ENCODE results near the gene PPM1H.
A peak's percentile ranks its signal among the peaks of the same experiment; 100 is the strongest.
"Not testable (repeated sequence)": the region's sequence is repeated elsewhere in the genome, so short reads cannot be mapped to it uniquely, and the experiment has no call there.

The PPM1H gene

DNA sequence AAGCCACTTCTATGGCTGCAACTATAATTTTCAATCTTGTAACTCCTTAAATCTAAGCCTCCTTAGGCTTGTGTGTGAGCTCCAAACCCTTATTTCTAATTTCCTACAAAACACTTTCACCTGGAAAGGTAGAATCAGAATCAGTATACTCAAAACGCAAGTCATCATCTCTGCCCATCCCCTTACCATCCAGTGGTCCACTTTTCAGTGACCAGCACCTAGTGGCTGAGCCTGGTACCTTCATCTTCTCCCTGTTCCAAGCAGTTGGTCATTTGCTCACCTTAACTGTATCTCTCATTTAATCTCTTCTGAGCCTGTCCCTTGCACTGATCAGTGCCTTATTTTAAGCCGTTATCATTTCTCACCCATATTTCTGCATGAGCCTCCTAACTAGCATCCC lies 107.9 kb downstream of the PPM1H start:
- peak; percentile 19 for DNase-seq
- H3K27me3 ChIP-seq (ENCODE audit: insufficient read depth, low read depth, severe bottlenecking): no peaks in the 10 kb centered on the region
- no peaks in the 10 kb centered on the region for H3K9me3 ChIP-seq (ENCODE audit: severe bottlenecking)
- H3K36me3 ChIP-seq: peaks cover 27% of the 10 kb centered on the region
- H3K27ac ChIP-seq: no peak overlapping the region
- no peak overlapping the region for H3K4me3 ChIP-seq (ENCODE audit: low read depth, low read length)
- TF ChIP-seq, protein P1, sequence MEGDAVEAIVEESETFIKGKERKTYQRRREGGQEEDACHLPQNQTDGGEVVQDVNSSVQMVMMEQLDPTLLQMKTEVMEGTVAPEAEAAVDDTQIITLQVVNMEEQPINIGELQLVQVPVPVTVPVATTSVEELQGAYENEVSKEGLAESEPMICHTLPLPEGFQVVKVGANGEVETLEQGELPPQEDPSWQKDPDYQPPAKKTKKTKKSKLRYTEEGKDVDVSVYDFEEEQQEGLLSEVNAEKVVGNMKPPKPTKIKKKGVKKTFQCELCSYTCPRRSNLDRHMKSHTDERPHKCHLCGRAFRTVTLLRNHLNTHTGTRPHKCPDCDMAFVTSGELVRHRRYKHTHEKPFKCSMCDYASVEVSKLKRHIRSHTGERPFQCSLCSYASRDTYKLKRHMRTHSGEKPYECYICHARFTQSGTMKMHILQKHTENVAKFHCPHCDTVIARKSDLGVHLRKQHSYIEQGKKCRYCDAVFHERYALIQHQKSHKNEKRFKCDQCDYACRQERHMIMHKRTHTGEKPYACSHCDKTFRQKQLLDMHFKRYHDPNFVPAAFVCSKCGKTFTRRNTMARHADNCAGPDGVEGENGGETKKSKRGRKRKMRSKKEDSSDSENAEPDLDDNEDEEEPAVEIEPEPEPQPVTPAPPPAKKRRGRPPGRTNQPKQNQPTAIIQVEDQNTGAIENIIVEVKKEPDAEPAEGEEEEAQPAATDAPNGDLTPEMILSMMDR (IDR thresholded peaks at IDR 0.05; ENCODE audit: low read depth, low read length): peak; percentile 50

DNA sequence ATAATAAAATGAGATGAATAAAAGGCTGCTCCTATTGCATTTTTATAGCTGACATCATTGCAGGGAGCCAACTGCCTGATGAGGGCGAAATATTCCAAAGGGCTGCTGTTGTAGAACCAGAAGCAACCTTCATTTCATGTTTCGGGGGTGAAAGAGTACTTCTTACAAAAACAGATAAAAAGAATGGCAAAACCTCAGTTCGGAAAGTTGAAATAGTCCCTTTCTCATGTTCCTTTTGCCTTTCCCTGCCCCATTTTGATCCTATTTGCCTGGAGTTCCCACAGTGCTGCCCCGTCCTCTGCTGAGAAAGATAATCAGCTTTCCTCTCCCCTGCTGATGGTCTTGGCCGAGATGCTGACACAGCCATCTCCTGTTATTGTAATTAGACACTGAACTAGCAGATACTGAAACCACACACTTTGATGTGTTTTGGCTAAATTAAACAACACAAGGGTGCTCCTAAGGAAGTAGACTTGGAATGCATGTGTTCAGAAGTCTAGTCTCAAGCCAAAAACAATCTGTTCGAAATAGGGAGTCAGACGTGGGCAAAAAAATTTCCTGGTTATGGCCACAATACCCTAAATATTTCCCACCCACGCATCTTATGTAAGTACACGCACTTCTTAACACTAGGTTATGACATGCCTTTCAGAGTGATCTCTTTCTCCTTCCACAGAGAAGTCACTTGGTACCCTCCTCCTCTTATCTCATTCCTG lies 117.2 kb downstream of the PPM1H start:
- H3K4me3 ChIP-seq (ENCODE audit: low read depth, low read length): no peak overlapping the region
- TF ChIP-seq, protein P1 (IDR thresholded peaks at IDR 0.05; ENCODE audit: low read depth, low read length): no peak
- H3K36me3 ChIP-seq: no peaks in the 10 kb centered on the region
- no peaks in the 10 kb centered on the region for H3K9me3 ChIP-seq (ENCODE audit: severe bottlenecking)
- no peak overlapping the region; the same call in 1 of the 2 replicates for H3K27ac ChIP-seq
- peak; percentile 52 for DNase-seq
- H3K27me3 ChIP-seq (ENCODE audit: insufficient read depth, low read depth, severe bottlenecking): no peaks in the 10 kb centered on the region

DNA sequence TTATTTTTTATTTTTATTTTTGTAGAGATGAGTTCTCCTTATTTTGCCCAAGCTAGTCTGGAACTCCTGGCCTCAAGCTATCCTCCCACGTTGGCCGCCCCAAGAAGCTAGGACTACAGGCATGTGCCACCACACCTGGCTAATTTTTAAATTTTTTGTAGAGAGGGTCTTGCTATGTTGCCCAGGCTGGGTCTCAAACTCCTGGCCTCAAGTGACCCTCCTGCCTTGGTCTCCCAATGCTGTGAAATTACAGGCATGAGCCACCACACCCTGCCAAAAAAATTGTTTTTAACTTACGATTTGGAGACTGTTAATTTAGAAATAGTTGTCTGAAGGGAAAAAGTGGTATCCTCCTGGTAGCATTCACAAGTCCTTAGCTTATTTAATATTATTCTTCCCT lies 120.7 kb downstream of the PPM1H start:
- H3K9me3 ChIP-seq (ENCODE audit: severe bottlenecking): no peaks in the 10 kb centered on the region

DNA sequence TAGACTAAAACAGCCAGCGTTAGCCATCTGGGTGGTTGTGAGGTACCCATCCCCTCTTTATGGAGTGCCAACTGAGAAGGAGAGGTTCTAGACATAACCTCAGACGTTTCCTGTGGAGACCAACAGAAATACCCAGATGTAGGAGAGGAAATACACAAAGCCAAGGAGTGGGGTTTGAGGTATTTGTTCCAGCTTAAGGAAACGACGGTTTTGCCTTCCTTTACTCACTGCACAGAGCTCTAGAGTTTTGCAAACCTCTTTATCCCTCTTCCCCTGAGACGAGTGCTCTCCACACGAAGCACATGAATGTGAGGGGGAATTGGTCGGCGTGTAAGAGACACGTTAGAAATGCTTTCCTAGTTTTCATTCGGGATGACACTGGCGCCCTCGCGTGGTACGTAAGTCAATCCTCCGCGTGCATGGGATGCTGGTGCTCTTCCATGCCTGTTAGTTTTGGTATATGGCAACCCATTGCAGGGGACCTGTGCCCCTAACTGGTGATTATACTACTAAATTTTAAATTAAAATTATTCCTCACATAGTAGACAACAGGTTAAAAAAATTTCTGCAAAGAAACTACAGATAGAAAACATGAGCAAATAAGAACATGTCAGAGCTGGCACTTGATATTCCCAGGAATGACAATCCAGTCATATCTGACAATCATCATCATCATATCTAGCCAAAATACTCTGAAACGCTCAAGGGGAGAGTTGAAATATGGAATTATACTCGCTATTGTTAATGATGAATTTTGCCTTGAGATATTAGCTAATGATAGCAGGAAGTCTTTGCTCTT lies 121.7 kb downstream of the PPM1H start:
- H3K27ac ChIP-seq: no peak overlapping the region
- H3K36me3 ChIP-seq: 0 out of 2 replicates have a peak, but pooled peaks cover 3% of the 10 kb centered on the region
- H3K4me3 ChIP-seq (ENCODE audit: low read depth, low read length): no peak overlapping the region
- no peaks in the 10 kb centered on the region for H3K27me3 ChIP-seq (ENCODE audit: insufficient read depth, low read depth, severe bottlenecking)
- TF ChIP-seq, protein P1 (IDR thresholded peaks at IDR 0.05; ENCODE audit: low read depth, low read length): peak; percentile 14; the same call in 1 of the 2 replicates
- H3K9me3 ChIP-seq (ENCODE audit: severe bottlenecking): no peaks in the 10 kb centered on the region
- DNase-seq: no peak

More for the DNA sequence above, 120.7 kb downstream of the PPM1H start:
- TF ChIP-seq, protein P1 (IDR thresholded peaks at IDR 0.05; ENCODE audit: low read depth, low read length): no peak
- no peak overlapping the region for H3K4me3 ChIP-seq (ENCODE audit: low read depth, low read length)
- H3K27ac ChIP-seq: no peak overlapping the region
- no peak for DNase-seq
- 0 out of 2 replicates have a peak, but pooled peaks cover 3% of the 10 kb centered on the region for H3K36me3 ChIP-seq
- no peaks in the 10 kb centered on the region for H3K27me3 ChIP-seq (ENCODE audit: insufficient read depth, low read depth, severe bottlenecking)

DNA sequence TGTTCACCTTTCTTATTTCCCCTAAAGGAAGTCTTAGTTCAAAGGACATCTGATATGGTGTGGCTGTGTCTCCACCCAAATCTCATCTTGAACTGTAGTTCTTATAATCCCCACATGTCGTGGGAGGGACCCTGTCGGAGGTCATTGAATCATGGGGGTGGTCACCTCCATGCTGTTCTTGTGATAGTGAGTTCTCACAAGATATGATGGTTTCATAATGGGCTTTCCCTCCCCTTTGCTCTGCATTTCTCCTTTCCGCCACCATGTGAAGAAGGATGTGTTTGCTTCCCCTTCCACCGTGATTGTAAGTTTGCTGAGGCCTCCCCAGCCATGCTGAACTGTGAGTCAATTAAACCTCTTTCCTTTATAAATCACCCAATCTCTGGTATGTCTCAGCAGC lies 123.5 kb downstream of the PPM1H start:
- H3K4me3 ChIP-seq (ENCODE audit: low read depth, low read length); DNase-seq; H3K36me3 ChIP-seq; H3K27me3 ChIP-seq (ENCODE audit: insufficient read depth, low read depth, severe bottlenecking); H3K9me3 ChIP-seq (ENCODE audit: severe bottlenecking); H3K27ac ChIP-seq: not testable (repeated sequence)

DNA sequence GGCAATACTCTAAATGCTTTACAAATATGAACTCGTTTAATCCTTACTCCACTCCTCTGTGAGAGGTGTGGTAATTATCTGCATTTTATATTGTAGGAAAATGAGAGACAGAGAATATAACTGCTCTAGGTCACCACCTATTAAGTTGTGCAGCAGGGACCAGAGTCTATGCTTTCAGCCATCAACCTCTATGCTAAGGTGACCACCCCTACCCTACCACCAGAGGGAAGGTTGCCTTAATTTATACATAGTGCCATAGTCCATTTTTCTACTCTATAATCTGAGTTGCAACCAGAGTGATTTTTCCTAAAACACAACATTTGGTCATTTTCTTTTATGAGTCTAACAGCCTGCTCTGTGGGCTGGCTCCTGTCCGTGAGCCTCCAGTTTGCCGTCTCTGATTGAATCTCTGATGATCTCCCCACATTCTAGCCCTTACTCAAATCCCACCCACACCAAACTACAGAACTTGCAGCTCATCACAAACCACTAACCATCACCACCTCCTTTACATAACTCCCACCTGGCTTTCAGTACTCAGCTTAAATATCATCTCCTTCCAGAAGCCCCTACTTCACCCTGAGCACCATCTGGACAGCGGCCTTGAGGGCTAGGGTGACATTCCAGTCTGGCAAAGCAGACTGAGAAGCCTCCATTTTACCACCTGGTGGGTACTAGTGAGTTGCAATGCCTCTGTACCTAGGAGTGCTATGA lies 126.6 kb downstream of the PPM1H start:
- TF ChIP-seq, protein P1 (IDR thresholded peaks at IDR 0.05; ENCODE audit: low read depth, low read length): no peak
- H3K9me3 ChIP-seq (ENCODE audit: severe bottlenecking): no peaks in the 10 kb centered on the region
- no peak overlapping the region for H3K4me3 ChIP-seq (ENCODE audit: low read depth, low read length)
- no peaks in the 10 kb centered on the region for H3K27me3 ChIP-seq (ENCODE audit: insufficient read depth, low read depth, severe bottlenecking)
- 0 out of 2 replicates have a peak, but pooled peaks cover 3% of the 10 kb centered on the region for H3K36me3 ChIP-seq
- H3K27ac ChIP-seq: peak overlapping the region; percentile 23; the same call in 1 of the 2 replicates
- DNase-seq: peak; percentile 66

Data from WERI-Rb-1 (cell line).